GM21825 (cell line): Measurements from ENCODE around the gene WNT9B.

Source experiments
- ATAC-seq: cut with Tn5 transposase; IDR thresholded peaks from one replicate; pipeline ENCODE4 v1.9.1; 2021; ENCODE audit warnings: mild to moderate bottlenecking, moderate library complexity; ENCODE audit not compliant: unreplicated experiment

The WNT9B gene

DNA sequence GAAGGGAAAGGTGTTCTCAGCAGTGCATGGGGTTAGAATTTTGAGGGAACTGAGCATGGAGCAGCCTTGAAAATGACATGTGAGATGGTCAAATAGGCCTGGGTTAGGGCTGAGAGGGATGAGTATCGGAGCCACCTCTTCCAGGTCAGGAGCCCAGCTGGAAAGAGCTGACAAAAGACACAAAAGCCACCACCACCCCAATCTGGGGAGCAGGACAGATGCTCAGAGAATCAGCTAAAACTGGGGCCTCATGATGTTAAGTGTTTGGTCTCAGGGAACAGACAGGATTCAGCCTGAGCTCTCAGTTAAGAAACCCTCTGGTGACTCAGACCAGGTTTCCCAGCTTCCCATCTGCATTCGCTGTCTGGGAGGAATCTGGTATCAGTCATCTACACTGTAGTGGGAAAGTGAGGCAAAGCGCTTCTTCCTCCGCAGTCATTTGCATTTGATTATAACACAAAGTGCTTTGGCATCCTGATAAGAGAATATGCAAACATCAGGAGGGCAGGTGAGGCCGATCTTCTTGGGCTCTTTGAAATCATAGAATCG, 2.6 kb downstream of the WNT9B start:
- no peak for ATAC-seq

- ATAC-seq, result no peak
These were observed 3.1 kb downstream of the WNT9B start for GRCh38 chr17:46854515-46854914.

- ATAC-seq, result no peak
These were observed 3.6 kb downstream of the WNT9B start for GRCh38 chr17:46854948-46855347.

DNA sequence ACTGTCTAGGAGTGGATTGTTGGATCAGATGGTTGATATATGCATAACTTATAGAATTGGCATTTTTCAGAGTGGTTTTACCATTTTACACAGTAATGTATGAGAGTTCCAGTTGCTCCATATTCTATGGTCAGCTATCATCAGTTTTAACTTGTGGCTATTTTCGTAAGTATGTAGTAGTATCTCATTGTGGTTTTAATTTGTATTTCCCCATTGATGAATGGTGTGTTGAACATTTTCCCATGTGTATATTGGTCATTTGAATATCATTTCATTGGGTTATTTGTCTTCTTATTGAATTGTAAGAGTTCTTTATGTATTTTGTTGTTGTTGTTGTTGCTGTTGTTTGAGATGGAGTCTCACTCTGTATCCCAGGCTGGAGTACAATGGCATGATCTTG, 6.2 kb downstream of the WNT9B start:
- ATAC-seq, result no peak

DNA sequence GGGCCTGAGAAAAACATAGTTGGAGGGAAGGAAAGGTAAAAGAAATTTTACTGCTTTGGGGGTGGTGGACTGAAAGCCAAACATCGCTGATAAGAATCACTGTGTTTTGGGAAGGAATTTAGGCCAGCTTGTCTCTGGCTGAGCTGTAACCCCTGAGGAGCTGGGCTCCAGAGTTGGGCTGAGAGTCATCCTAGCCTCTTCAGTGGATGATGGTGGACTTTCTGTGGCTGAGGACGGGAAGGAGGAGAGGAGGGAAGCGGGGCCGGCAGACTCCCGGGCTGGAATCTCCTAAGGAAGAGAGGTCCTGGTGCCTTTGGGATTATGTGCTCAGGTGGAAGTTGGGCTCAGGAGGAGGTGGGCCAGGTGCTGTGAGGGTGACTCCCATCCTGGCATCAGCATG, 8.6 kb downstream of the WNT9B start:
- ATAC-seq, result no peak

DNA sequence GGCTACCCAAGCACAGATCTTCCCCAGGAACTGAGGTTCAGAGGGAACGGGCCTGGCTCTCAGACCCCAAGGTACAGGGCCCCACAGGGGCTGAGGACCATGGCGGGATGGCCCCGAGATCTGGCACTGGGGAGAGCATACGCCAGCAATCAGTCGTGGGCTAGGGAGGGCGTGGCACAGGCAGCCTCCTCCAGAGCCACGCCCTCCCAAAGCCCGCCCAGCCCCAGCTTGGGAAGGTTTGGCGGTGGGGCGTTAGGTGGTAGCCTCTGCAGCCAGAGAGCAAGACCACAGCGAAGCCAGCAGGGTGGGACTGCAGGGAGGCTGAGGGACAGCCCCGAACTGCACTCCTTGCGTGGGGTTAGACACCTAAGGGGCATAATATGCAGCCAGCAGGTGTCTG, 11.6 kb downstream of the WNT9B start:
- no peak for ATAC-seq

DNA sequence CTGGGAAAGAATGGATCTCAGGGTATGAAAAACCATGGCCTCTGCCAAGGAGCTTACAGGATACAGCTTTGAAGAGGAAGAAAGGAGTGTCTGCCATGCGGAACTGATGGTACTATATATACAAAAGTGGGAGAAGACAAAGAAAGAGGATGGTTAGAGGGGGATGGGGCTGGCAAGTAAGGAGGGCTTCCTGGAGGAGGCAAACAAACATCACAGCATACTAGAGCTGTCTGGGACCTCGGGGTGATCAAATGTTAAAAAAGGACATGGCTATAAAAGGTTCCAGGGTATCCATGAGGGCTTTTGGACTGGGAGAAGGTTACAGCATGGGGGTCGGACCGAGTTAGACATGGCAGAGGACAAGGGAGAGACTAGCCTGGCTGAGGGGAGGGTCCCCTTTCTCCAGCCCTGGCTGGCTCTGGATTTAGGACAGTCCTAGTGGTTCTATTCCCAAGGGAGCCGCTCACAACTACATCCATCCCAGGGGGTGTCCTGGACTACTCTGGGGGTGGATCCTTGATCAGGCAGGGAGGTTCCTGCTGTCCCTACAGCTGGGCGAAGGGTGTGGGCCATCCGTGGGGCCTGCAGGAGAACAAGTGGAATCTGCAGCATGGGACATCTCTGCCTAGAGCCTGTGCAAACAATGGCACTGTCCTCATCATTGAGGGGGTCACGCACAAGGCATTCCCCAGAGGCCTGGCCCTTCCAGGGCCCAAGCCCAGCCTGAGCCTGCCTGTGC, 12.2 kb downstream of the WNT9B start:
- no peak for ATAC-seq

GRCh38 chr17:46865100-46865499, 13.7 kb downstream of the WNT9B start:
- no peak for ATAC-seq

DNA sequence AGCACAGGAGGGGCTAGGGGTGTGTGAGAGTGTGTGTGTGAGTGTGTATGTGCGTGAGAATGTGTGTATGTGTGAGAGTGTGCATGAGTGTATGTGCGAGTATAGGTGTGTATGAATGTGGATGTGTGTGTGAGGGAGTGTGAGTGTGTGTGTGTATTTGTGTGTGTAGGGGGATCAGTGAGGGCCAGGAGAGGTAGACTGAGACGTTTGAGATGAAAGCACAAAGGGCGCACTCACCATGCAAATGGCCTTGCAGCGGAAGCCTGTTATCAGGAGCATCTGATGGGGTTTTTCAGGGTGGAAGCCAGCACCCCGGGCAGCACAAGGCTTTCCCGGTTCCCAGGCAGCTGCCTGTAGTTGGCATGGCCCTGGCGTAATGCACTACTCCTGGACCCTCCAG, 14.9 kb downstream of the WNT9B start:
- ATAC-seq, result no peak

GRCh38 chr17:46866747-46867146, 15.4 kb downstream of the WNT9B start:
- no peak for ATAC-seq

DNA sequence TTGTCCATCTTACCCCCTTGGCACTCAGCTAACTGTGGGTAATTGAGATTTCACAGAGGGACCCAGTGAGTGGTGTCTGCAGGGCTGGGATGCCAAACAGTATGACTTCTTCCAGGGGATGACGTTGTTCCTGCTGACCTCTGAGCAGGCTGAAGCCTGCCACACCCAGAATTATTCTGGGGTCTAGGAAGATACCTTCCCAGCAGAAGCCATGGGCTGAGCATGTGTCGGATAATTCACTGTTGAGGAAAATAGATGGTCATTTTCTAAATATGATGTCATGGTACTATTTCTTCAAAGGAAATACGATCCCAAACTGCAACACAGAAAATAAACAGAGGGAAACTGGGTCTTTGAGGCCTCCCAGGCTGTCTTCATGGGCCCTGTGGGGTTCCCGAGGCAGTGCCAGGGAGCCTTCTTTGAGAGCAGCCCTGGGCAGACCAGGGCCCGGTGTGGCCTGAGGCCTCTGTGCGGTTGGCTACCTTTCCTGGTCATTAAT, 17.4 kb downstream of the WNT9B start:
- no peak for ATAC-seq

DNA sequence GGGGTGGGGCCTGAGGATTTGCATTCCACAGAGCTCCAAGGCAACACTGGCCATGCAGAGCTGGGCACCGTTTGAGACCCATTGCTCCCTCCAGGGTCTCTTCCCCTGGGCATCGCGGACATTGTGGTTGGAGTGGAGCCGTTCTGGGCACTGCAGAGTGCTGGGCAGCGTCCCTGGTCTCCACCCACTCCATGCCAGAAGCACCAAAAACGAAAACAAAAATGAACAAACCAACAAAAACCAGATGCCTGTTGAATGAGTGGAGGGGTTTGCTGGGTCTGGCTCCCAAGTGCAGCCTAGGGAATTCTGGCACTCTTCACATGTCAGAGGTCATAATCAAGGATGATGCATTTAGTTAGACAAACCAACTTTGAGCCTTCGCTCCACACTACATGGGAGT, 17.9 kb downstream of the WNT9B start:
- no peak for ATAC-seq

GRCh38 chr17:46869975-46870803, 18.8 kb downstream of the WNT9B start:
- ATAC-seq, result no peak

- no peak for ATAC-seq
These were observed 21.0 kb downstream of the WNT9B start for GRCh38 chr17:46872421-46872820.

- no peak for ATAC-seq
These were observed 22.7 kb downstream of the WNT9B start for GRCh38 chr17:46873941-46874645.

DNA sequence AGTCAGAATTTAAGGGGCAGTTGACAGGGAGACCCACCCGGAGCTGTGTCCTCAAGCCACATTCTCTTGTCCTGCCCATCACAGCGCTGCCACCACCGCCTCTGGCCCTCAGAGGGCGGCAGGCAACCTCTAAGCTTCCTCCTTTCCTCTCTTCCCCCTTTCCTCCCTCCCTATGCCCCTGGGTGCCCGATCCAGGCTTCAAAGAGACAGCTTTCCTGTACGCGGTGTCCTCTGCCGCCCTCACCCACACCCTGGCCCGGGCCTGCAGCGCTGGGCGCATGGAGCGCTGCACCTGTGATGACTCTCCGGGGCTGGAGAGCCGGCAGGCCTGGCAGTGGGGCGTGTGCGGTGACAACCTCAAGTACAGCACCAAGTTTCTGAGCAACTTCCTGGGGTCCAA, 23.5 kb downstream of the WNT9B start:
- no peak for ATAC-seq

GRCh38 chr17:46875849-46876352, 24.5 kb downstream of the WNT9B start:
- no peak for ATAC-seq

GRCh38 chr17:46876353-46876887, 25.0 kb downstream of the WNT9B start:
- no peak for ATAC-seq

DNA sequence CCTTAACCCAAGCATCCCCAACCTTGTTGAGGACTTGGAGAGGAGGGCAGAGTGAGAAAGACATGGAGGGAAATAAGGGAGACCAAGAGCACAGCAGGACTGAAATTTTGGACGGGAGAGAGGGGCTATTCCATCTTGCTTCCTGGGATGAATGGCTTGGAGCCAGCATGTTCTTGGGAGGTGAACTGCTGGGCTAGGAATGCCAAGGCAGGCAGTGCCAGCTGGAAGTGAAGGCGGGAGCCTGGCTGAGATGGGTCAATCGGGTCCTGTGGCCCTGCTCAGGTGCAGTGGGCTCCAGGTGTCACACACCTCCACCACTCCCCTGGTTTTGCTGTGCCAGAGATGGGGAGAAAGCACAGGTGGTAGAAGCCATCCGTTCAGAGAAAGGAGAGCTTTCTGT, 25.5 kb downstream of the WNT9B start:
- no peak for ATAC-seq

DNA sequence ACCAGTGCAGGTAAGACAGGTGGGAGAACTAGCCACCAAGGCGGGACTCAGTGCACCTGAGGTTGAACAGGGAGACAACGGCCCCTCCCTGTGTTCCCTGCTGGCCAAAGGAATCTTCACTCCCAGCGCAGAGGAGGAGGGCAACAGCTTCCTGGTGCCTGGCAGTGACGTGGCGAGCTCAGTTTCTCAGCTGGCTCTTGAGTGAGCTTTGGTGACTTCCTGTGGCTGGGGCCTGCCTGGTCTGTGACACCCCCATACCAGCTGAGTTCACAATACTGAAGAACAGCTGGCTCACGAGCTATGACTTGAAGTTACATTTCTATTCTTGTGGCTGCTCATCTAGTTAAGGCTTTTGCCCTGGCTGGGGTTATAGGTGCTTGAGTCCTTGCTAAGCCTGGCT, 26.1 kb downstream of the WNT9B start:
- no peak for ATAC-seq

DNA sequence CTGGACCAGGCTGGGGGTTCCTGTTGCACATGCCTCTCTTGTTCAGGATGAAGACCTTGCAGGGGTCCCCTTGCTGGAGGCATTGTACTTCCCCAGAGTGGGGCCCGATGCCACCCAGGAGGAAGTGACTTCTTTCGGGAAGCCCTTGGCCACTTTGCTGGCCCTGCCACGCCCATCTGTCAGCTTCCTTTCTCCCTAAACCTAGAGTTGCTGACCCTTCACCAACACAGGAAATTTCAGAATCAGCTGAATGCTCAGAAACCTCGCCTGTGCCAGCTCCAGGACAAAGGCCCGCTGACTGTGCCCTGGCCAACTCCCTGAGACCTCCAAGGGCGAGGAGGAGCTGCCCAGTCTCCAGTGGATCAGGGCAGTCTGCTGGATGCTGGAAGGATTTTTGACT, 26.7 kb downstream of the WNT9B start:
- ATAC-seq, result no peak
